Osteoblast (primary cell): ENCODE data around the gene TTLL3. TPM values are rescaled to one million over a fixed set of nuclear protein-coding genes. Genes with fewer than 3 reads are reported as not detected.
"Not testable (repeated sequence)": the region's sequence is repeated elsewhere in the genome, so short reads cannot be mapped to it uniquely, and the experiment has no call there.

ENCODE experiments used
- DNase-seq: peaks from one replicate; pipeline ENCODE4 v3.0.0; 2011; ENCODE audit warnings: low spot score, mixed read lengths; ENCODE audit not compliant: insufficient read length; ENCODE audit errors: missing footprints
- H2AFZ ChIP-seq: 2 replicates; pipeline ENCODE4 v1.6.0; 2011; ENCODE audit warnings: mild to moderate bottlenecking, low read length
- H3K27ac ChIP-seq: 2 replicates; pipeline ENCODE4 v1.5.1; 2011; ENCODE audit warnings: mild to moderate bottlenecking, low read depth, low read length, moderate library complexity
- H3K27me3 ChIP-seq: 2 replicates; pipeline ENCODE4 v1.6.0; 2012; ENCODE audit warnings: mild to moderate bottlenecking, control low read depth, inconsistent platforms, low read length, moderate library complexity; ENCODE audit not compliant: insufficient read depth
- H3K36me3 ChIP-seq: 2 replicates; pipeline ENCODE4 v1.5.1; 2011; ENCODE audit warnings: mild to moderate bottlenecking, low read length, control low read depth, moderate library complexity; ENCODE audit not compliant: insufficient read depth
- H3K4me1 ChIP-seq: 2 replicates; pipeline ENCODE4 v1.5.1; 2011; ENCODE audit warnings: mild to moderate bottlenecking, low read length, control low read depth, moderate library complexity; ENCODE audit not compliant: insufficient read depth
- H3K4me2 ChIP-seq: 2 replicates; pipeline ENCODE4 v1.6.0; 2011; ENCODE audit warnings: mild to moderate bottlenecking, low read length; ENCODE audit not compliant: insufficient read depth
- H3K4me3 ChIP-seq: fragments of 200-600 bp; sonication (generic); 3 replicates; pipeline ENCODE4 v1.5.1; 2012; ENCODE audit warnings: mild to moderate bottlenecking, low read length, inconsistent platforms; ENCODE audit not compliant: insufficient read depth
- H3K79me2 ChIP-seq: 2 replicates; pipeline ENCODE4 v1.6.0; 2012; ENCODE audit warnings: mild to moderate bottlenecking, low read length, control low read depth, inconsistent platforms; ENCODE audit not compliant: insufficient read depth
- H3K9me3 ChIP-seq: 2 replicates; pipeline ENCODE4 v1.5.1; 2011; ENCODE audit warnings: low read depth, low read length, control low read depth
- H4K20me1 ChIP-seq: 2 replicates; pipeline ENCODE4 v1.6.0; 2012; ENCODE audit warnings: mild to moderate bottlenecking, low read length, control low read depth; ENCODE audit not compliant: insufficient read depth
- total RNA-seq: library from RNA; depleted of rRNA; stranded (reverse); fragments of >200 nt; gene quantifications from 2 replicates; pipeline ENCODE4 v1.2.3, GENCODE V29; 2012
- TF ChIP-seq, protein P1 (sequence below): IDR thresholded peaks from 2 replicates; pipeline ENCODE4 v1.5.1; 2011; ENCODE audit warnings: mild to moderate bottlenecking, low read depth, low read length, moderate library complexity; ENCODE audit errors: extremely low read depth

TTLL3 gene
- total RNA-seq, 1 donor, result 31.1 TPM

DNA sequence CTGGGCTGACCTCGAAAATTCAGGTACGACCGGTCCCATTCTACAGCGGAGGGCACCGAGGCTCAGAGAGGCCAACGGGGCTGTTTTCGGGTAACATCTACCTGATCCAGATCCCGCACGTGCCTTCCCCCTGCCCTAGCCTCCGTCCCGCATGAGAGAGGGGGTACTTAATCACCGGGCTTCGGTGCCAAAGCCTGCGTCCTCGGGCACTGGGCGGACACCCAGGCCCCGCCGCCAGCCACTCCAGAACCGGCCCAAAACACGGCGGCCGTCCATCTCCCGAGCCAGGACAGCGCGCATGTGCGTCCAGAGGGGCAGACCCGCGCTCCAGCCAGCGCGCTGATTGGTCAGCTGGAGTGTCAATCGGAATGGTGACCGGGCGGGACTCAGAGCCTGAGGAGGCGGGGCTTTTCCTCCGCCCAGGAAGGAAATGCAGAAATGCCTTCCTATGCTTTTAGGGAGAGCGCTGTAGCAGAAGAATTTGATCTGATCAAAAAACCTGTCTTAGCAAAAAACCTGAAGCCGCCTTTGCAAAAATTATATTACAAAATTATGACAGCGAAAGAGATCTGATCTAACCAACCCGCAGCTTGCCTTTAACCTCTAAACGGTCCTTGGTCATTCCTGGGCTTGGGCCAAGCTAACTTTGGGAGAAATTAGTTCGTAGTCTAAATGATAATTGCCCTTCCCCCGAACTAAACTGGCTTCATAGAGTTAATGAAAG is 33.8 kb downstream of the TTLL3 start, which contains the start of gene RPUSD3:
Gene RPUSD3, minus strand, starts transcription at position 294 of the 724 bp plus-strand sequence. Its CDS starts 18 bp downstream, at position 276.
- peak; percentile 99 for DNase-seq
- peaks cover 13% of the 10 kb centered on the region for H3K4me1 ChIP-seq
- H3K27ac ChIP-seq, result peak within 1 kb of the TSS; percentile 79
- H3K36me3 ChIP-seq, result peaks cover 32% of the 10 kb centered on the region
- H3K27me3 ChIP-seq, result no peaks in the 10 kb centered on the region
- no peaks in the 10 kb centered on the region for H3K9me3 ChIP-seq
- peak within 1 kb of the TSS; percentile 98 for H2AFZ ChIP-seq
- TF ChIP-seq, protein P1, sequence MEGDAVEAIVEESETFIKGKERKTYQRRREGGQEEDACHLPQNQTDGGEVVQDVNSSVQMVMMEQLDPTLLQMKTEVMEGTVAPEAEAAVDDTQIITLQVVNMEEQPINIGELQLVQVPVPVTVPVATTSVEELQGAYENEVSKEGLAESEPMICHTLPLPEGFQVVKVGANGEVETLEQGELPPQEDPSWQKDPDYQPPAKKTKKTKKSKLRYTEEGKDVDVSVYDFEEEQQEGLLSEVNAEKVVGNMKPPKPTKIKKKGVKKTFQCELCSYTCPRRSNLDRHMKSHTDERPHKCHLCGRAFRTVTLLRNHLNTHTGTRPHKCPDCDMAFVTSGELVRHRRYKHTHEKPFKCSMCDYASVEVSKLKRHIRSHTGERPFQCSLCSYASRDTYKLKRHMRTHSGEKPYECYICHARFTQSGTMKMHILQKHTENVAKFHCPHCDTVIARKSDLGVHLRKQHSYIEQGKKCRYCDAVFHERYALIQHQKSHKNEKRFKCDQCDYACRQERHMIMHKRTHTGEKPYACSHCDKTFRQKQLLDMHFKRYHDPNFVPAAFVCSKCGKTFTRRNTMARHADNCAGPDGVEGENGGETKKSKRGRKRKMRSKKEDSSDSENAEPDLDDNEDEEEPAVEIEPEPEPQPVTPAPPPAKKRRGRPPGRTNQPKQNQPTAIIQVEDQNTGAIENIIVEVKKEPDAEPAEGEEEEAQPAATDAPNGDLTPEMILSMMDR, result no peak
- peaks cover 11% of the 10 kb centered on the region for H3K79me2 ChIP-seq
- H4K20me1 ChIP-seq, result peaks cover 6% of the 10 kb centered on the region
- H3K4me2 ChIP-seq, result peak within 1 kb of the TSS; percentile 97
- H3K4me3 ChIP-seq, result peak within 1 kb of the TSS; percentile 98

DNA sequence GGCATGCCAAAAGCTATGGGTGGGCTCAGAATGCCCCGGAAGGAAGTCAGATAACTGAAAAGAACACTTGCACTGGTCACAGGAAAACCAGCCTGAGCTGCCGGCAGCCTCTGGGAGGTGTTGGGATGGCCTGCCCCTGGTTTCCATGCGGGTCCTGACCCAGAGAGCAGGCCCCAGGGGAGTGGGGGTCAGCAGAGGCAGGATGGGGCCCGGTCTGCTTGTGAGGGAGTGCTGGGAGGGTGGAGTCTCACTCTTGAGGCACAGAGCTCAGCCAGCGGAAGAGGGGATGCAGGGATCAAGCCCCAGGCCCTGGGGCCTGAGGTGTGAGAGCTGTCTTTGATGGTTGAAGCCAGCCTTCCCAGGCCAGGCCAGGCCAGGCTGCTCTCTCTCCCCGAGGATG is 36.2 kb downstream of the TTLL3 start:
- peak; percentile 22 for DNase-seq
- no peaks in the 10 kb centered on the region for H3K9me3 ChIP-seq
- H3K4me2 ChIP-seq, result no peak overlapping the region
- H3K27me3 ChIP-seq, result no peaks in the 10 kb centered on the region
- H4K20me1 ChIP-seq, result peaks cover 6% of the 10 kb centered on the region
- H3K36me3 ChIP-seq, result peaks cover 12% of the 10 kb centered on the region
- H3K27ac ChIP-seq, result no peak overlapping the region
- TF ChIP-seq, protein P1, result no peak
- H2AFZ ChIP-seq, result no peak overlapping the region
- no peak overlapping the region for H3K4me3 ChIP-seq
- H3K79me2 ChIP-seq, result peaks cover 11% of the 10 kb centered on the region
- peaks cover 13% of the 10 kb centered on the region for H3K4me1 ChIP-seq

DNA sequence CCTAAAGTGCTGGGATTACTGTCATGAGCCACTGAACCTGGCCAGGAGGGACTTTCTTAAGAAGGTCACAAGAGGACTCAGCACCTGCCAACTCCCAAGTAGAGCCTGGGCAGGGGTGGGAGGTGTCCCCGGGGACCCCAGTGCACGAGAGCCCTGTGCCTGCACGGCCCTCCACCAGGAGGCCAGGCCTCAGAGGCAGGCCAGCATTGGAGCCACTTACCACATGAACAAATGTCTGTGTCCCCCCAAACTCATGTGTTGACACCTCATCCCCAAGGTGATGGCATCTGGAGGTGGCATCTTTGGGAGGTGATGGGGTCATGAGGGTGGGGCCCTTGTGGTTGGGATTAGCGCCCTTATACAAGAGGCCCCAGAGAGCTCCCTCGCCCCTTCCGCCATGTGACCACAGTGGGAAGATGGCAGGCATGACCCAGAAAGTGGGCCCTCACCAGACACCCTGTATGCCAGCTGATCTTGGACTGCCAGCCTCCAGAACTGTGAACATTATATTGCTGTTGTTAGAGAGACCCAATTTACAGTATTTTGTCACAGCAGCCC is 36.9 kb downstream of the TTLL3 start:
- peaks cover 3% of the 10 kb centered on the region for H4K20me1 ChIP-seq
- no peak overlapping the region for H3K4me2 ChIP-seq
- TF ChIP-seq, protein P1, result no peak
- no peak overlapping the region for H2AFZ ChIP-seq
- peaks cover 13% of the 10 kb centered on the region for H3K4me1 ChIP-seq
- peaks cover 4% of the 10 kb centered on the region for H3K36me3 ChIP-seq
- DNase-seq, result no peak
- H3K27me3 ChIP-seq, result no peaks in the 10 kb centered on the region
- H3K27ac ChIP-seq, result no peak overlapping the region
- H3K4me3 ChIP-seq, result no peak overlapping the region
- H3K79me2 ChIP-seq, result peaks cover 11% of the 10 kb centered on the region
- no peaks in the 10 kb centered on the region for H3K9me3 ChIP-seq

DNA sequence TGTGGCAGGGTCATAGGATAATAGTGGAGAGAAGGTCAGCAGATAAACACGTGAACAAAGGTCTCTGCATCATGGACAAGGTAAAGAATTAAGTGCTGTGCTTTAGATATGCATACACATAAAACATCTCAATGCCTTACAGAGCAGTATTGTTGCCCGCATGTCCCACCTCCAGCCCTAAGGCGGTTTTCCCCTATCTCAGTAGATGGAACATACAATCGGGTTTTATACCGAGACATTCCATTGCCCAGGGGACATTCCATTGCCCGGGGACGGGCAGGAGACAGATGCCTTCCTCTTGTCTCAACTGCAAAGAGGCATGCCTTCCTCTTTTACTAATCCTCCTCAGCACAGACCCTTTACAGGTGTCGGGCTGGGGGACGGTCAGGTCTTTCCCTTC is 37.8 kb downstream of the TTLL3 start:
- not testable (repeated sequence) for H3K27ac ChIP-seq, H3K4me1 ChIP-seq, H2AFZ ChIP-seq, H3K4me3 ChIP-seq, DNase-seq, H3K4me2 ChIP-seq, H3K27me3 ChIP-seq, H3K36me3 ChIP-seq, H3K79me2 ChIP-seq, H3K9me3 ChIP-seq, H4K20me1 ChIP-seq
